Measurements from ENCODE around the gene DCUN1D4.

The DCUN1D4 gene

GRCh38 chr4:51907006-51907669, 64.2 kb downstream of the DCUN1D4 start:
- H3K27me3 ChIP-seq (ENCODE audit: insufficient read depth, poor library complexity, severe bottlenecking): no peaks in the 10 kb centered on the region
- no peak overlapping the region for H3K4me3 ChIP-seq (replicated peaks; ENCODE audit: insufficient read depth, low read length)
- H3K27ac ChIP-seq (replicated peaks): peak overlapping the region; percentile 60
- TF ChIP-seq REST (IDR thresholded peaks at IDR 0.05; ENCODE audit: insufficient replicate concordance, low read depth) (no peak), GABPA (IDR thresholded peaks at IDR 0.05; ENCODE audit: low read depth) (no peak), CTCF (IDR thresholded peaks at IDR 0.05; ENCODE audit: insufficient read depth, low read length) (no peak), POLR2AphosphoS5 (IDR thresholded peaks at IDR 0.05; ENCODE audit: low read depth) (no peak), SPI1 (IDR thresholded peaks at IDR 0.05; ENCODE audit: borderline replicate concordance, low read depth) (no peak)
- DNase-seq (ENCODE audit: low read depth in 1 of 2, low spot score in 1 of 2): no peak

GRCh38 chr4:51909236-51909703, 66.3 kb downstream of the DCUN1D4 start:
- TF ChIP-seq REST (IDR thresholded peaks at IDR 0.05; ENCODE audit: insufficient replicate concordance, low read depth) (no peak), POLR2AphosphoS5 (IDR thresholded peaks at IDR 0.05; ENCODE audit: low read depth) (no peak), GABPA (IDR thresholded peaks at IDR 0.05; ENCODE audit: low read depth) (no peak), CTCF (IDR thresholded peaks at IDR 0.05; ENCODE audit: insufficient read depth, low read length) (no peak), SPI1 (IDR thresholded peaks at IDR 0.05; ENCODE audit: borderline replicate concordance, low read depth) (no peak)
- H3K27ac ChIP-seq (replicated peaks): no peak overlapping the region
- peak in 1 of 2 experiments; percentile 27 for DNase-seq (ENCODE audit: low read depth in 1 of 2, low spot score in 1 of 2)
- no peak overlapping the region for H3K4me3 ChIP-seq (replicated peaks; ENCODE audit: insufficient read depth, low read length)
- no peaks in the 10 kb centered on the region for H3K27me3 ChIP-seq (ENCODE audit: insufficient read depth, poor library complexity, severe bottlenecking)

- no peak for TF ChIP-seq GABPA (IDR thresholded peaks at IDR 0.05; ENCODE audit: low read depth)
- TF ChIP-seq SPI1 (IDR thresholded peaks at IDR 0.05; ENCODE audit: borderline replicate concordance, low read depth): no peak
- no peak for TF ChIP-seq REST (IDR thresholded peaks at IDR 0.05; ENCODE audit: insufficient replicate concordance, low read depth)
- no peak for TF ChIP-seq POLR2AphosphoS5 (IDR thresholded peaks at IDR 0.05; ENCODE audit: low read depth)
- TF ChIP-seq CTCF (IDR thresholded peaks at IDR 0.05; ENCODE audit: insufficient read depth, low read length): no peak
- no peak for DNase-seq (ENCODE audit: low read depth in 1 of 2, low spot score in 1 of 2)
- H3K27ac ChIP-seq (replicated peaks): no peak overlapping the region
- H3K27me3 ChIP-seq (ENCODE audit: insufficient read depth, poor library complexity, severe bottlenecking): no peaks in the 10 kb centered on the region
- no peak overlapping the region for H3K4me3 ChIP-seq (replicated peaks; ENCODE audit: insufficient read depth, low read length)
Observed at GRCh38 chr4:51918251-51918650, 75.3 kb downstream of the DCUN1D4 start.
